ENCODE data around the gene HMX1. TPM values are rescaled to one million over a fixed set of nuclear protein-coding genes. Genes with fewer than 3 reads are reported as not detected.

HMX1 gene
- total and polyA plus RNA-seq, 12 donors: 2.7 TPM; not detected in 11

GRCh38 chr4:8830056-8830455 lies 41.6 kb downstream of the HMX1 start:
- H3K9me3 ChIP-seq (replicated peaks in 1 of 3): no peaks in the 10 kb centered on the region
- H3K36me3 ChIP-seq (replicated peaks in 1 of 2): no peaks in the 10 kb centered on the region
- peak in 1 of 7 donors; percentile 4 for DNase-seq
- H3K4me3 ChIP-seq: no peak overlapping the region
- H3K4me1 ChIP-seq (replicated peaks in 1 of 2): no peaks in the 10 kb centered on the region
- WGBS, 4 donors: 52 to 58% (median 55%) methylated on average over 7 of the region's 7 CpGs
- H3K27ac ChIP-seq: no peak overlapping the region
- H3K27me3 ChIP-seq: no peaks in the 10 kb centered on the region
- intact Hi-C loops (cut with DNase I): no loop called here
- no peak for TF ChIP-seq POLR2A (IDR thresholded peaks at IDR 0.05)

DNA sequence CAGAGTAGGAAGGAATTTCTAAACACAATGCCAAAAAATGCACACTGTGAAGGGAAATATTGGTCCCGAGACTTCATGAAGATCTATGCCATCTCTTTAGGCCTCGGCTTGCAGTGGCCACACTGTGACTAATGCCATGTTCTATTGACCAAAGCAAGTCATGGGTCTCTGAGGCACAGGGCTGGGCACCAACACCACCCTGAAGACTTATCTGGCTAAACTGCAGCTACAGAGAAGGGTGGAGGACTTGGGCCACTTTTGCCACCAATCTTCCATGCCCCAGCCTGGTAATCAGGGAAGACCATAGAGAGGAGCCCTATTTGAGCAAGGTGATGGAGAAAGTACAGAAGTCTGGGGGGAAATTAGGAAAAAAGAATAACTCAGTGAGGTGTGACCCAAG lies 42.1 kb downstream of the HMX1 start:
- TF ChIP-seq, protein P1, sequence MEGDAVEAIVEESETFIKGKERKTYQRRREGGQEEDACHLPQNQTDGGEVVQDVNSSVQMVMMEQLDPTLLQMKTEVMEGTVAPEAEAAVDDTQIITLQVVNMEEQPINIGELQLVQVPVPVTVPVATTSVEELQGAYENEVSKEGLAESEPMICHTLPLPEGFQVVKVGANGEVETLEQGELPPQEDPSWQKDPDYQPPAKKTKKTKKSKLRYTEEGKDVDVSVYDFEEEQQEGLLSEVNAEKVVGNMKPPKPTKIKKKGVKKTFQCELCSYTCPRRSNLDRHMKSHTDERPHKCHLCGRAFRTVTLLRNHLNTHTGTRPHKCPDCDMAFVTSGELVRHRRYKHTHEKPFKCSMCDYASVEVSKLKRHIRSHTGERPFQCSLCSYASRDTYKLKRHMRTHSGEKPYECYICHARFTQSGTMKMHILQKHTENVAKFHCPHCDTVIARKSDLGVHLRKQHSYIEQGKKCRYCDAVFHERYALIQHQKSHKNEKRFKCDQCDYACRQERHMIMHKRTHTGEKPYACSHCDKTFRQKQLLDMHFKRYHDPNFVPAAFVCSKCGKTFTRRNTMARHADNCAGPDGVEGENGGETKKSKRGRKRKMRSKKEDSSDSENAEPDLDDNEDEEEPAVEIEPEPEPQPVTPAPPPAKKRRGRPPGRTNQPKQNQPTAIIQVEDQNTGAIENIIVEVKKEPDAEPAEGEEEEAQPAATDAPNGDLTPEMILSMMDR (IDR thresholded peaks at IDR 0.05): no peak
- no peak for TF ChIP-seq POLR2A (IDR thresholded peaks at IDR 0.05)
- no peak overlapping the region for H3K27ac ChIP-seq
- H3K27me3 ChIP-seq: no peaks in the 10 kb centered on the region
- intact Hi-C loops (cut with DNase I): no loop called here
- 55 to 65% (median 61%) methylated on average over 2 of the region's 2 CpGs for WGBS, 4 donors
- no peaks in the 10 kb centered on the region for H3K9me3 ChIP-seq (replicated peaks in 1 of 3)
- DNase-seq: peak in 2 of 7 donors; percentile 5 to 18
- H3K4me3 ChIP-seq: no peak overlapping the region
- H3K4me1 ChIP-seq (replicated peaks in 1 of 2): no peaks in the 10 kb centered on the region
- no peaks in the 10 kb centered on the region for H3K36me3 ChIP-seq (replicated peaks in 1 of 2)

DNA sequence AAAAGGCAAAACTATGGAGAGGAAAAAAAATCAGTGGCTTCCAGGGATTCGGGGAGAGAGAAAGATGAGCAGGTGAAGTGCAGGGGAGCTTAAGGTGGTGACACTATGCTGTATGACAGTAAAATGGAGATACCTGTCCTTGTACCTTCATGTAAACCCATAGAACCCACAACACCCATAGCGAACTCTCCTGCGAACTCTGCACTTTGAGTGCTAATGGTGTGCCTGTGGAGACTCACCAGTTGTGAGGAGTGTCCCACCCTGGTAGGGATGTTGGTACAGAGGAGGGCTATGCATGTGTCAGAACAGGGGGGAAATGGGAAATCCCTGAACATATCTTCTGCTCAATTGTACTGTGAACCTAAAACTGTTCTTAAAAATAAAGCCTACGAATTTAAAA lies 42.8 kb downstream of the HMX1 start:
- intact Hi-C loops (cut with DNase I): no loop called here
- TF ChIP-seq POLR2A (IDR thresholded peaks at IDR 0.05): no peak
- TF ChIP-seq, protein P1 (IDR thresholded peaks at IDR 0.05): no peak
- no peak for DNase-seq
- 67 to 79% (median 70%) methylated on average over 4 of the region's 4 CpGs for WGBS, 4 donors
- no peak overlapping the region for H3K4me3 ChIP-seq
- H3K36me3 ChIP-seq (replicated peaks in 1 of 2): no peaks in the 10 kb centered on the region
- H3K27me3 ChIP-seq: no peaks in the 10 kb centered on the region
- no peaks in the 10 kb centered on the region for H3K9me3 ChIP-seq (replicated peaks in 1 of 3)
- H3K27ac ChIP-seq: no peak overlapping the region
- H3K4me1 ChIP-seq (replicated peaks in 1 of 2): no peaks in the 10 kb centered on the region

GRCh38 chr4:8821151-8821950 lies 50.3 kb downstream of the HMX1 start:
- TF ChIP-seq, protein P1 (IDR thresholded peaks at IDR 0.05): no peak
- no peak for TF ChIP-seq POLR2A (IDR thresholded peaks at IDR 0.05)
- no peak overlapping the region for H3K27ac ChIP-seq
- intact Hi-C loops (cut with DNase I): no loop called here
- no peaks in the 10 kb centered on the region for H3K36me3 ChIP-seq (replicated peaks in 1 of 2)
- H3K27me3 ChIP-seq: no peaks in the 10 kb centered on the region
- no peaks in the 10 kb centered on the region for H3K4me1 ChIP-seq (replicated peaks in 1 of 2)
- H3K9me3 ChIP-seq (replicated peaks in 1 of 3): no peaks in the 10 kb centered on the region
- WGBS, 4 donors: 77 to 82% (median 79%) methylated on average over 21 of the region's 21 CpGs
- no peak overlapping the region for H3K4me3 ChIP-seq
- peak in 3 of 7 donors; percentile 4 to 28 (median 5) for DNase-seq
